Midbrain (tissue), 1 donor: ENCODE results near the gene OLA1.

Experiments
- DNase-seq: peaks from one replicate; lab custom pipeline; 2025; lab: John Stamatoyannopoulos, UW

The OLA1 gene

DNA sequence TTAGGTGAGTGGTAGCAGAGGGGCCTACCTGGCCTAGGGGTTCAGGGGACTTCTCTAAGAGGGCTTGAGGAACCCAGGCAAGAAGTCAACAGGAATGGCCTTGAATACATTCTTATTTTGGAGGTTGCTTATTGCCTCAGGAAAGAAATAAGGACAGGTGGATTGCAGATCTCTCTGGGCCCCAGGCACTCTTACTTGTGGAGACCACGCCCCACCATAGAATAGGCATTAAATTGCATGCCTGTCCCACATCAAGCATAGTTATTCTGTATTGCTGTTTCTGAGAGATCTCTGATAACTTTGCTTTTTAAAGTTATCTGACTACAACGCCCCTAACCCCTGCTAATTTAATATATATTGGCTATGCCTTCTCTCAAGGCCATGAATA lies 215.2 kb downstream of the OLA1 start:
- no peak for DNase-seq

DNA sequence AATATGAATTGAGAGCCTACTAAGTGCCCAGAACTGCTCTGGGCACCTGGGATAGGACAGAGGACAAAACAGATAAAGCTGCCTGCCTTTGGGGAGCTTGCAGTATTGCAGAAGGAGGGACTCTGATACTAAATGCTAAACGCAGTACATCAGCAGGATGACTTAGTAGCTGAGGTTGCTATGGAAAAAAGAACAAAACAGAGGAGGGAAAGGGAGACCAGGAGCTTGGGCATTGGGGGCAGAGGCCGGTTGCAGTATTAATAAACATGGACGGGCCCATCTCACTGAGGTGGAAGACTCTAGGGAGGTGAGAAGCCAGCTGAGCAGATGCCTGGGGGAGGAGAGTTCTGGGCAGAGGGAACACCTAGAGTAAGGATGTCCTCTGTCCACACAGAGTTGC lies 217.1 kb downstream of the OLA1 start:
- DNase-seq = no peak

DNA sequence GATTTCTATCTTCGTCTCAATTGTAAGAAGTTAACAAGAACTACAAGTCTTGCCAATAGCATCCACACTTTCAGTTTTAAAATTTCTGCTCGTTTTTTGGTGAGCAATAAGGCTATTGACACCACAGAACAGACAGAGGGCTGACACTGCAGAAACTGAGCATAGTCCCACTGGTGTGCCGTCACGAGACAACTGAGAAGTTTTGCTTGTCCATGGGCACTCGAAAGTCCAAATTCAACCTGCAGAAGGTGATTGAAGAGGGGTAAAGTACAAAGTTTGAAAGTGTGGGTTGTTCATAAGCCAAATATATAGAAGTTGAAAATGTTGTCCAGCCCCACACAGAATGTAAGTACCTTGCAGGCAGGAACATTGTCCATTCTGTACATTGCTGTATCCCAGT lies 219.4 kb downstream of the OLA1 start:
- no peak for DNase-seq

DNA sequence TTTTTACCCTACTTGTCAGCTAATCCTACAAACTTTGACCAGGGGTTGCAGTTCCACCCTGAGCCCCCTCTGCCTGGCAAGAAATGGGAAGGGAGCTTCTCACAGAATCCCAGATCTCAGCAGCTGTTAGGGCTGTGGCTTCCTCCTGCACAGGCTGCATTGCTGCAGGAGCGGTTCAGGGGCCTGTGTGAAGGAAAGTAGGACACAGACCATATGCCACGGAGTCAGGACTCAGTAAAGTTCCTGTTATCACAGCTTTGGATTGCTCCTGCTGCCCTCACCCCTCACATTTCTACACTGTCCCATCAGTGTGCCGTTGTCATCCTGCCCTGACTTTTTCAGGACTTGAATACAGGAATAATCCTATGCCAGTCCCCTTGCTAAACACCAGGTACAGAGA lies 220.4 kb downstream of the OLA1 start:
- no peak for DNase-seq

DNA sequence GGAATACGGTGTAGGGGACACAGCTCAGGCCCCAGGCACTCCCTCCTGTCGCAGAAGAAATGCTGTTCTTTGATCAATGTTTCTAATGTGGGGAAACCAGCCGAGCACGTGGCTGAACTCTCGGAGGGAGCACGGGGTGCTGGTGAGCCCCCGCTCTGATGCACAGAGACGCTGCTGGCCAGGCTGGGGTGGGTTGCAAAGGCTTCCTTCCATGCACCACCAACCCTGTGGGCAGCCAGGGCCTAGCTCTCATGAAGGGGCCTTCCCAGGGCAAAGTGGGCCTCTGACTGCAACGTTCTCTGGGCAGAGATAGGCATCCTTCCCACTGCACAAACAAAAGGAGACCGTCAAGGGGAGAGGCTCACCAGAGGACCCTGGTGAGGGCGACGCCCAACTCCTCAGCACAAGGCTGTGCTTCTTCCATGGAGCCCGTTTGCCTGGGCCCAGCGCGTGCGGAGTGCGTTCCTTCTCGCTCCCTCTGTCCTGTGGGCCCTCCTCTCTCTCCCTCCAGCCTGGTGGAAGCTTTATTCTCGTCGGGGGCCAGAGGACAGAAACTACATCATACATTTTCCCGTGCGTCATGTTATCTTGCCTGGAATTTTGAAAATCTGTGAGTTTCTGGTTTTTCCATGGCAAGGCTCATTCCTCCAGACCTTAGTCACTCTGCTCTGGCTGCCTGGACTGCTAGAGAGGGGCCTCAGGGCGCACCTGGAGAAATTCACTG lies 222.0 kb downstream of the OLA1 start:
- DNase-seq = no peak

DNA sequence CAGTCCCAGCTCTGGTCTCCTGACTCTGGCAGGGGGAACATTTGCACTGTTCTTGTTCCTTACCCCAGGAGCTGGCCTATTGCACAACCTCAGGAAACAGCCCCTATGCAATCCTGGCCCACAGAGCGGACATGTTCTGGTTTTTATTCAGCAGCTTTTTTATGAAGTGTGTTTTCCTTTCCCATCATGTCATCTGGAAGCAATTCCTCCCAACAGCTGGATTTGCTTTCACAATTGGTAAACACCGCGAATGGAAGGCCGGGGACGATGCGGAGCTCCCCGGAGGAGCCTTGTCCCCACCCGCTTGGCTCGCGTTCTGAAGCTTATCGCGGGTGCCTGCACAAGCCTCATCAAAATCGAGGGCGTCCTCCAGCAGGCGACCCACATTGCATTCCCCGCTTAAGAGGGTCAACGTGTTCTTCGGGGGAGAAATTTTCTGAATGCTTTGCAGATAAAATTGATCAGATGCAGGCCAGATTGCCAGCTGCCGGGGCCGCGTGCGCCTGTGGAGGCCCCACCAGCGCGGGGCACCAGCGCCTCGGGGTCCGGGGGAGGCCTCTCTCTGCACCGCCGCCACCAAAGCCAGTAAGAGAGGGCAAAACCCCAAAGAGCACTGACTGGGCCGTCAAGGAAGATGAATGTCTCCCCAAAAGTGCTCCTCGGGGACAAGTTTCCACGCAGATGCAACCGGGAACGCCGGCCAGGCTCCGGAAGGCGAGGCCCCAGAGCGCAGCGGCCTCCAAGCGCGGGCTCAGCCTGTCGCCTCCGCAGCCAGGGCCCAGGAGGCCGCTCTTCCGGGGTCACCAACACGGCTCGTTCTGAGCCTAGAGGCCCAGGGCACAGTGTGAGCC lies 222.8 kb downstream of the OLA1 start:
- DNase-seq = no peak

DNA sequence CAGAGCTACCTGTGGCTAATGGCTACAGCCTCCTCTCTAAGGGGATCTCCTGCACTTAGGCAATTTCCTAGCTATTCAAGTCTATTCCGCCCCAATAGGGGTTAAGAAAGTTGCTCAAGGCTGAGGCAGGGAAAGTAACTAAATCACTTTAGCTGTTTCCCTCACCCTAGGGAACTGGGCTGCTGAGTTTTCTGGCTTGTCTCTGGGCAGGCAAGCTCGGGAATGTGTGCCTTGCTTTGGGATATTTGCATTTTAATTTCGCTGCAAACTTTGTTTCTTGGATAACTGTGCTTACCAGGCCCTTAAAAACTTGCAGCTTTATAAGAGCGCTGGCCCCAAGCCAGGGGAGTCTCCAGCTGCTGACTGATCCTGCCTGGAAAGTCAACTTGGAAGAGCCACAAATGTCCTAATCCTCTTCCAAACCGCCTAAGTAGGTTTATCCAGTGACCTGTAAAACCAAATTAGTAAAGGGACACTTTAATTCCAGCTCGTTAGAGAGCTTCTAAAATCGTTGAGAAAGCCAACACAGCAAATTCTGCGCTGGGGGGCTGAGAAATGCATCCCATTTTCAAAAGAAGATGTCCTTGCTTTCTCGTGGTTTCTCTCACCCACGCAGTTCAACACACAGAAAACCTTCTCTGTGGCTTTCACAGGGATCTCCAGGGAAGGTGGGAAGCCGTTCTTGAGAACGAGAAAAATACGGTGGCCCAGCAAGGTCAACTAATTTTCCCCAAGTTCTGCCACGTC lies 223.6 kb downstream of the OLA1 start:
- peak; percentile 29 for DNase-seq

DNA sequence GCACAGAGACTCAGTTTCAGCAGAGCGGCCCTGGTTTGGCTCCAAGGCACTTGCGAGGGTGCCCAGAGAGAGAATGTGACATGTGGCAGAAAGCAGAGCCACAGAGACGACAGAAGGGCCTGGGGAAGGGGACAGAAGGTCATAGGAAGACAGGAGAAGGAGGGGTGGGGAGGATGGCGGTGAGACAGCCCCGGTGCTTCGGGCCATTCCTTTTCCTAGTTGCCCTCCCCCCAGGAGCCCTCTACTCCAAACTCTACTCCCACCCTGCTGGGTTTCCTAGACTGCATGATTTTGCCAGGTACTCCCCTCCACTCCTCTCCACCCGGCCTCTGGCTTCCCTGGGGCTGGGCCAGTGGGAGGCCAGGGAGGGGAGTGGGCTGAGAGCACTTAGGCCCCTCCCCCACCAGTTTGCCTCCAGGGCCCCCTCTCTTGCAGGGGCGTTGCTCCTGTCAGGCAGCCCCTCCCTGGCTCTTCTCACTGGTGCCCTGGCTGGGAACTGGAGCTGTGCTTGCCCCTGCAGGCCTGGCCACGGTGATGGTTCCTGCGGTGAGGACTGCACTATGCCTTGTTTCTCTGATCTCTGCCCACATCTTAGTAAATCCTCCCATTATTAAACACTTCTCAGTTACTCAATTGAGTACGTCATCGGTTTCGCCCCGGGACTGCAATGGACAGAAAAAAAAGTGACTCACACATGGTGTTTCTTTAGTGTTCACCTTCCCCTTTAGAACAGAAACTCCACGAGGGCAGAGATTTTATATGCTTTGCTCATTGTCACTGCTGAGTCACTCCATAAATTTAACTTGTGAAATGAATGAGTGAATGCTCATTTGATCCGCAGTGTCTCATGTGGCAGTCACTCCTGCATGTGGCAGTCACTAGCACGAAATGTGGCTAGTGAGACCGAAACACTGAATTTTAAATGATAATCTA lies 224.5 kb downstream of the OLA1 start:
- DNase-seq = no peak
